Activated CD4-positive, alpha-beta T cell treated with anti-CD3 and anti-CD28 coated beads, Interleukin-2, amount 50 U/mL, for 16 hours (primary cell): ENCODE measurements around the gene SZRD1.
A peak's percentile ranks its signal among the peaks of the same experiment; 100 is the strongest.
"Not testable (repeated sequence)": the region's sequence is repeated elsewhere in the genome, so short reads cannot be mapped to it uniquely, and the experiment has no call there.

ENCODE experiments used
- DNase-seq: peaks from one replicate; pipeline ENCODE4 v3.0.0-alpha.2; 2020

Gene SZRD1

GRCh38 chr1:16366722-16367257, at the start of gene SZRD1:
SZRD1 (plus strand) TSS chr1:16367242; CDS start chr1:16367258, 16 bp downstream.
- peak; percentile 99 for DNase-seq

GRCh38 chr1:16318555-16318954, 48.5 kb upstream of the SZRD1 start:
- DNase-seq = no peak

- DNase-seq = no peak
Measured at GRCh38 chr1:16321176-16321867, 45.7 kb upstream of the SZRD1 start.

- no peak for DNase-seq
Measured at GRCh38 chr1:16324456-16324890, 42.6 kb upstream of the SZRD1 start.

- DNase-seq = no peak
Measured at GRCh38 chr1:16326833-16327404, 40.1 kb upstream of the SZRD1 start.

GRCh38 chr1:16334655-16335340, 32.2 kb upstream of the SZRD1 start:
- no peak for DNase-seq

GRCh38 chr1:16338961-16339360, 28.1 kb upstream of the SZRD1 start:
- DNase-seq = no peak

GRCh38 chr1:16340673-16341072, 26.4 kb upstream of the SZRD1 start:
- no peak for DNase-seq

- no peak for DNase-seq
Measured at GRCh38 chr1:16342331-16343062, 24.5 kb upstream of the SZRD1 start.

GRCh38 chr1:16343276-16343675, 23.8 kb upstream of the SZRD1 start:
- not testable (repeated sequence) for DNase-seq

GRCh38 chr1:16348414-16349182, 18.4 kb upstream of the SZRD1 start:
- DNase-seq = no peak

GRCh38 chr1:16349847-16350406, 17.1 kb upstream of the SZRD1 start:
- DNase-seq = no peak

GRCh38 chr1:16351456-16351993, 15.5 kb upstream of the SZRD1 start:
- no peak for DNase-seq

- DNase-seq = peak; percentile 95
Measured at GRCh38 chr1:16351994-16352841, 14.8 kb upstream of the SZRD1 start, which contains the start of gene FBXO42. FBXO42 (minus strand) TSS chr1:16352480; CDS start chr1:16315418, 37,062 bp downstream.

- DNase-seq = peak; percentile 23
Measured at GRCh38 chr1:16352842-16353535, 14.1 kb upstream of the SZRD1 start.

GRCh38 chr1:16354619-16355018, 12.4 kb upstream of the SZRD1 start:
- no peak for DNase-seq

GRCh38 chr1:16356867-16357266, 10.2 kb upstream of the SZRD1 start:
- DNase-seq = no peak

GRCh38 chr1:16365146-16365498, 1.9 kb upstream of the SZRD1 start:
- not testable (repeated sequence) for DNase-seq

GRCh38 chr1:16367258-16367967, 371 bp downstream of the SZRD1 start:
- peak; percentile 93 for DNase-seq
